Measurements from ENCODE around the gene TRABD2B. TPM values are rescaled to one million over a fixed set of nuclear protein-coding genes. Genes with fewer than 3 reads are reported as not detected.

Gene TRABD2B
- total and polyA plus RNA-seq, 4 donors, result 0.28 to 2.6 (median 1.3) TPM

DNA sequence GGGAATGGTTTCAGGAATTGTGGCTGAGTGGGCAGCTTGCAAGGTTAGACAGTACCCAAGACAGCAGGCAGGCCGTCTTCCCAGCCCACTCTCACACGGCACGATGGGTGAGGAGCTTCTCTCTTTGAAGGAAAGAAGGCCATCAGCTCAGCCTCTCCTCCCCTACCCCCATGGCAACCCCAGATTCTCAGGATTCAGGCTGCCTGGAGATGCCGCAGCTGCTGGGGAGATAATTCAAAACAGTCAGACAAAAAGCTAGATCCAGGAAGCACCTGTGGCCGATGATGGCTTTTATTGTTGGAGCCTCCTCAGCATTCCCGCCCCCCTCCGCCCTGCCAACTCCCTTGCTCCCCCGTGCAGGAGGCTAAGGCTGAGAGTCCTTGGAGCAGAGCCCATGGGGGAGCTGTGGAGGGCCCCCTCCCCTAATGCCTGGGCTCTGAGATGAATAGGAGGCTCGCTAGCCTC lies 220.5 kb downstream of the TRABD2B start:
- Histone ChIP-seq H3K27ac (ENCODE audit: low read depth in 1 of 2, low read length in 2 of 2) (no peak overlapping the region), H3K4me3 (ENCODE audit: low read depth in 1 of 3, low read length in 3 of 3) (no peak overlapping the region), H3K9ac (ENCODE audit: low read depth in 1 of 2, low read length in 2 of 2) (no peak overlapping the region), H3K4me1 (ENCODE audit: control insufficient read depth in 4 of 4, insufficient read depth in 4 of 4, low read length in 3 of 4) (peaks cover 0 to 12% (median 9%) of the 10 kb centered on the region in 4 donors), H3K9me3 (ENCODE audit: control insufficient read depth in 4 of 4, low read length in 3 of 4) (no peaks in the 10 kb centered on the region), H3K36me3 (ENCODE audit: control insufficient read depth in 4 of 4, insufficient read depth in 3 of 4, low read depth in 1 of 4, low read length in 3 of 4) (no peaks in the 10 kb centered on the region), H3K27me3 (ENCODE audit: control insufficient read depth in 4 of 4, insufficient read depth in 4 of 4, low read length in 3 of 4) (no peaks in the 10 kb centered on the region)
- 90% methylated on average over 9 of the region's 9 CpGs for WGBS
- DNase-seq (ENCODE audit: low spot score), result no peak
- TF ChIP-seq TAF1 (conservative IDR thresholded peaks at IDR 0.05), result no peak
- TF ChIP-seq HNF4G (IDR thresholded peaks at IDR 0.05), result no peak
- TF ChIP-seq, protein P1, sequence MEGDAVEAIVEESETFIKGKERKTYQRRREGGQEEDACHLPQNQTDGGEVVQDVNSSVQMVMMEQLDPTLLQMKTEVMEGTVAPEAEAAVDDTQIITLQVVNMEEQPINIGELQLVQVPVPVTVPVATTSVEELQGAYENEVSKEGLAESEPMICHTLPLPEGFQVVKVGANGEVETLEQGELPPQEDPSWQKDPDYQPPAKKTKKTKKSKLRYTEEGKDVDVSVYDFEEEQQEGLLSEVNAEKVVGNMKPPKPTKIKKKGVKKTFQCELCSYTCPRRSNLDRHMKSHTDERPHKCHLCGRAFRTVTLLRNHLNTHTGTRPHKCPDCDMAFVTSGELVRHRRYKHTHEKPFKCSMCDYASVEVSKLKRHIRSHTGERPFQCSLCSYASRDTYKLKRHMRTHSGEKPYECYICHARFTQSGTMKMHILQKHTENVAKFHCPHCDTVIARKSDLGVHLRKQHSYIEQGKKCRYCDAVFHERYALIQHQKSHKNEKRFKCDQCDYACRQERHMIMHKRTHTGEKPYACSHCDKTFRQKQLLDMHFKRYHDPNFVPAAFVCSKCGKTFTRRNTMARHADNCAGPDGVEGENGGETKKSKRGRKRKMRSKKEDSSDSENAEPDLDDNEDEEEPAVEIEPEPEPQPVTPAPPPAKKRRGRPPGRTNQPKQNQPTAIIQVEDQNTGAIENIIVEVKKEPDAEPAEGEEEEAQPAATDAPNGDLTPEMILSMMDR (IDR thresholded peaks at IDR 0.05; ENCODE audit: low read depth, low read length, missing input control), result no peak
- no peak for TF ChIP-seq RAD21 (IDR thresholded peaks at IDR 0.05)
- TF ChIP-seq, protein P2, sequence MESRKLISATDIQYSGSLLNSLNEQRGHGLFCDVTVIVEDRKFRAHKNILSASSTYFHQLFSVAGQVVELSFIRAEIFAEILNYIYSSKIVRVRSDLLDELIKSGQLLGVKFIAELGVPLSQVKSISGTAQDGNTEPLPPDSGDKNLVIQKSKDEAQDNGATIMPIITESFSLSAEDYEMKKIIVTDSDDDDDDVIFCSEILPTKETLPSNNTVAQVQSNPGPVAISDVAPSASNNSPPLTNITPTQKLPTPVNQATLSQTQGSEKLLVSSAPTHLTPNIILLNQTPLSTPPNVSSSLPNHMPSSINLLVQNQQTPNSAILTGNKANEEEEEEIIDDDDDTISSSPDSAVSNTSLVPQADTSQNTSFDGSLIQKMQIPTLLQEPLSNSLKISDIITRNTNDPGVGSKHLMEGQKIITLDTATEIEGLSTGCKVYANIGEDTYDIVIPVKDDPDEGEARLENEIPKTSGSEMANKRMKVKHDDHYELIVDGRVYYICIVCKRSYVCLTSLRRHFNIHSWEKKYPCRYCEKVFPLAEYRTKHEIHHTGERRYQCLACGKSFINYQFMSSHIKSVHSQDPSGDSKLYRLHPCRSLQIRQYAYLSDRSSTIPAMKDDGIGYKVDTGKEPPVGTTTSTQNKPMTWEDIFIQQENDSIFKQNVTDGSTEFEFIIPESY (IDR thresholded peaks at IDR 0.05), result no peak
- no peak for TF ChIP-seq YY1 (IDR thresholded peaks at IDR 0.05)
- no peak for TF ChIP-seq NR2F2 (IDR thresholded peaks at IDR 0.05)
- no peak for TF ChIP-seq RXRA (IDR thresholded peaks at IDR 0.05)
- TF ChIP-seq, protein P3, sequence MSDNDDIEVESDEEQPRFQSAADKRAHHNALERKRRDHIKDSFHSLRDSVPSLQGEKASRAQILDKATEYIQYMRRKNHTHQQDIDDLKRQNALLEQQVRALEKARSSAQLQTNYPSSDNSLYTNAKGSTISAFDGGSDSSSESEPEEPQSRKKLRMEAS (IDR thresholded peaks at IDR 0.05), result no peak
- no peak for TF ChIP-seq SP1 (IDR thresholded peaks at IDR 0.05)
- no peak for TF ChIP-seq JUND (IDR thresholded peaks at IDR 0.05)
- no peak for TF ChIP-seq FOXA2 (IDR thresholded peaks at IDR 0.05)
- TF ChIP-seq HNF4A (conservative IDR thresholded peaks at IDR 0.05), result no peak
- TF ChIP-seq, protein P4, sequence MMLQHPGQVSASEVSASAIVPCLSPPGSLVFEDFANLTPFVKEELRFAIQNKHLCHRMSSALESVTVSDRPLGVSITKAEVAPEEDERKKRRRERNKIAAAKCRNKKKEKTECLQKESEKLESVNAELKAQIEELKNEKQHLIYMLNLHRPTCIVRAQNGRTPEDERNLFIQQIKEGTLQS (IDR thresholded peaks at IDR 0.05), result no peak
- TF ChIP-seq EGR1 (IDR thresholded peaks at IDR 0.05; ENCODE audit: low read depth in 2 of 2), result no peak
- TF ChIP-seq, protein P5, sequence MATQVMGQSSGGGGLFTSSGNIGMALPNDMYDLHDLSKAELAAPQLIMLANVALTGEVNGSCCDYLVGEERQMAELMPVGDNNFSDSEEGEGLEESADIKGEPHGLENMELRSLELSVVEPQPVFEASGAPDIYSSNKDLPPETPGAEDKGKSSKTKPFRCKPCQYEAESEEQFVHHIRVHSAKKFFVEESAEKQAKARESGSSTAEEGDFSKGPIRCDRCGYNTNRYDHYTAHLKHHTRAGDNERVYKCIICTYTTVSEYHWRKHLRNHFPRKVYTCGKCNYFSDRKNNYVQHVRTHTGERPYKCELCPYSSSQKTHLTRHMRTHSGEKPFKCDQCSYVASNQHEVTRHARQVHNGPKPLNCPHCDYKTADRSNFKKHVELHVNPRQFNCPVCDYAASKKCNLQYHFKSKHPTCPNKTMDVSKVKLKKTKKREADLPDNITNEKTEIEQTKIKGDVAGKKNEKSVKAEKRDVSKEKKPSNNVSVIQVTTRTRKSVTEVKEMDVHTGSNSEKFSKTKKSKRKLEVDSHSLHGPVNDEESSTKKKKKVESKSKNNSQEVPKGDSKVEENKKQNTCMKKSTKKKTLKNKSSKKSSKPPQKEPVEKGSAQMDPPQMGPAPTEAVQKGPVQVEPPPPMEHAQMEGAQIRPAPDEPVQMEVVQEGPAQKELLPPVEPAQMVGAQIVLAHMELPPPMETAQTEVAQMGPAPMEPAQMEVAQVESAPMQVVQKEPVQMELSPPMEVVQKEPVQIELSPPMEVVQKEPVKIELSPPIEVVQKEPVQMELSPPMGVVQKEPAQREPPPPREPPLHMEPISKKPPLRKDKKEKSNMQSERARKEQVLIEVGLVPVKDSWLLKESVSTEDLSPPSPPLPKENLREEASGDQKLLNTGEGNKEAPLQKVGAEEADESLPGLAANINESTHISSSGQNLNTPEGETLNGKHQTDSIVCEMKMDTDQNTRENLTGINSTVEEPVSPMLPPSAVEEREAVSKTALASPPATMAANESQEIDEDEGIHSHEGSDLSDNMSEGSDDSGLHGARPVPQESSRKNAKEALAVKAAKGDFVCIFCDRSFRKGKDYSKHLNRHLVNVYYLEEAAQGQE (IDR thresholded peaks at IDR 0.05), result no peak
- no peak for TF ChIP-seq FOXA1 (IDR thresholded peaks at IDR 0.05)
